ENCODE results near the gene SLC1A7.

- TF ChIP-seq, protein P1, sequence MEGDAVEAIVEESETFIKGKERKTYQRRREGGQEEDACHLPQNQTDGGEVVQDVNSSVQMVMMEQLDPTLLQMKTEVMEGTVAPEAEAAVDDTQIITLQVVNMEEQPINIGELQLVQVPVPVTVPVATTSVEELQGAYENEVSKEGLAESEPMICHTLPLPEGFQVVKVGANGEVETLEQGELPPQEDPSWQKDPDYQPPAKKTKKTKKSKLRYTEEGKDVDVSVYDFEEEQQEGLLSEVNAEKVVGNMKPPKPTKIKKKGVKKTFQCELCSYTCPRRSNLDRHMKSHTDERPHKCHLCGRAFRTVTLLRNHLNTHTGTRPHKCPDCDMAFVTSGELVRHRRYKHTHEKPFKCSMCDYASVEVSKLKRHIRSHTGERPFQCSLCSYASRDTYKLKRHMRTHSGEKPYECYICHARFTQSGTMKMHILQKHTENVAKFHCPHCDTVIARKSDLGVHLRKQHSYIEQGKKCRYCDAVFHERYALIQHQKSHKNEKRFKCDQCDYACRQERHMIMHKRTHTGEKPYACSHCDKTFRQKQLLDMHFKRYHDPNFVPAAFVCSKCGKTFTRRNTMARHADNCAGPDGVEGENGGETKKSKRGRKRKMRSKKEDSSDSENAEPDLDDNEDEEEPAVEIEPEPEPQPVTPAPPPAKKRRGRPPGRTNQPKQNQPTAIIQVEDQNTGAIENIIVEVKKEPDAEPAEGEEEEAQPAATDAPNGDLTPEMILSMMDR (IDR thresholded peaks at IDR 0.05): no peak
- TF ChIP-seq POLR2A (IDR thresholded peaks at IDR 0.05): no peak
Observed at GRCh38 chr1:53165408-53165961, 23.0 kb upstream of the SLC1A7 start.

All from uterus (tissue), 2 donors.